HG02981 (cell line): ENCODE measurements around the gene TUBA3D.
"Not testable (repeated sequence)": the region's sequence is repeated elsewhere in the genome, so short reads cannot be mapped to it uniquely, and the experiment has no call there.

ENCODE experiments used
- ATAC-seq: cut with Tn5 transposase; IDR thresholded peaks from one replicate; pipeline ENCODE4 v1.9.1; 2021; ENCODE audit warnings: mild to moderate bottlenecking, moderate library complexity; ENCODE audit not compliant: unreplicated experiment

TUBA3D gene

GRCh38 chr2:131514408-131515166, 38.7 kb downstream of the TUBA3D start:
- ATAC-seq: peak; percentile 83

- not testable (repeated sequence) for ATAC-seq
These were observed 39.3 kb downstream of the TUBA3D start for GRCh38 chr2:131515235-131515634.

GRCh38 chr2:131516011-131516410, 40.1 kb downstream of the TUBA3D start:
- ATAC-seq: no peak

GRCh38 chr2:131516621-131517020, 40.7 kb downstream of the TUBA3D start:
- not testable (repeated sequence) for ATAC-seq

GRCh38 chr2:131517106-131517831, 41.4 kb downstream of the TUBA3D start:
- ATAC-seq: no peak

GRCh38 chr2:131517856-131518255, 41.9 kb downstream of the TUBA3D start:
- ATAC-seq: not testable (repeated sequence)

- ATAC-seq: not testable (repeated sequence)
These were observed 42.6 kb downstream of the TUBA3D start for GRCh38 chr2:131518531-131518930.

GRCh38 chr2:131519466-131519865, 43.5 kb downstream of the TUBA3D start:
- no peak for ATAC-seq

- not testable (repeated sequence) for ATAC-seq
These were observed 44.1 kb downstream of the TUBA3D start for GRCh38 chr2:131519871-131520470.

- no peak for ATAC-seq
These were observed 44.6 kb downstream of the TUBA3D start for GRCh38 chr2:131520526-131520925.

- ATAC-seq: not testable (repeated sequence)
These were observed 45.6 kb downstream of the TUBA3D start for GRCh38 chr2:131521524-131521923.

- no peak for ATAC-seq
These were observed 46.3 kb downstream of the TUBA3D start for GRCh38 chr2:131521961-131522781.

- not testable (repeated sequence) for ATAC-seq
These were observed 49.3 kb downstream of the TUBA3D start for GRCh38 chr2:131525256-131525655.

- peak; percentile 89 for ATAC-seq
These were observed 51.4 kb downstream of the TUBA3D start, which contains the start of gene CCDC74A for GRCh38 chr2:131527131-131528001. TSS of gene CCDC74A (plus strand) at chr2:131527888. CDS start at chr2:131527971, 83 bp downstream.

- ATAC-seq: peak; percentile 50
These were observed 53.3 kb downstream of the TUBA3D start for GRCh38 chr2:131528981-131529863.

GRCh38 chr2:131529864-131530445, 54.0 kb downstream of the TUBA3D start:
- not testable (repeated sequence) for ATAC-seq

- ATAC-seq: not testable (repeated sequence)
These were observed 54.9 kb downstream of the TUBA3D start for GRCh38 chr2:131530626-131531344.
